HG02870 (cell line): ENCODE measurements around the gene PGLYRP4.

Experiments used
- ATAC-seq: cut with Tn5 transposase; IDR thresholded peaks from one replicate; pipeline ENCODE4 v1.9.1; 2021; ENCODE audit warnings: mild to moderate bottlenecking, moderate library complexity; ENCODE audit not compliant: unreplicated experiment

Gene PGLYRP4

GRCh38 chr1:153379591-153379990, 30.9 kb upstream of the PGLYRP4 start:
- ATAC-seq: no peak

GRCh38 chr1:153375511-153375910, 26.9 kb upstream of the PGLYRP4 start, which contains the start of gene S100A12:
S100A12 (minus strand) TSS chr1:153375621; CDS start chr1:153374592, 1,029 bp downstream.
- ATAC-seq: no peak

GRCh38 chr1:153374071-153374470, 25.4 kb upstream of the PGLYRP4 start:
- ATAC-seq: no peak

- no peak for ATAC-seq
Measured at GRCh38 chr1:153372571-153372970, 23.9 kb upstream of the PGLYRP4 start.

- ATAC-seq: no peak
Measured at GRCh38 chr1:153371231-153371630, 22.6 kb upstream of the PGLYRP4 start.

GRCh38 chr1:153370146-153370545, 21.5 kb upstream of the PGLYRP4 start:
- ATAC-seq: no peak

- no peak for ATAC-seq
Measured at GRCh38 chr1:153368495-153368894, 19.9 kb upstream of the PGLYRP4 start.

GRCh38 chr1:153367090-153367489, 18.4 kb upstream of the PGLYRP4 start:
- ATAC-seq: no peak

GRCh38 chr1:153366261-153366660, 17.6 kb upstream of the PGLYRP4 start:
- ATAC-seq: no peak

- ATAC-seq: no peak
Measured at GRCh38 chr1:153365696-153366095, 17.1 kb upstream of the PGLYRP4 start.

GRCh38 chr1:153364766-153365666, 16.4 kb upstream of the PGLYRP4 start:
- no peak for ATAC-seq

GRCh38 chr1:153364156-153364555, 15.5 kb upstream of the PGLYRP4 start:
- no peak for ATAC-seq

GRCh38 chr1:153363641-153364040, 15.0 kb upstream of the PGLYRP4 start:
- no peak for ATAC-seq

- no peak for ATAC-seq
Measured at GRCh38 chr1:153362187-153362775, 13.6 kb upstream of the PGLYRP4 start.

- no peak for ATAC-seq
Measured at GRCh38 chr1:153361480-153362109, 13.0 kb upstream of the PGLYRP4 start.

GRCh38 chr1:153360592-153361479, 12.2 kb upstream of the PGLYRP4 start:
- no peak for ATAC-seq

GRCh38 chr1:153360190-153360589, 11.5 kb upstream of the PGLYRP4 start:
- no peak for ATAC-seq

- no peak for ATAC-seq
Measured at GRCh38 chr1:153359241-153359640, 10.6 kb upstream of the PGLYRP4 start.

- no peak for ATAC-seq
Measured at GRCh38 chr1:153358691-153358975, 10.0 kb upstream of the PGLYRP4 start.

- ATAC-seq: no peak
Measured at GRCh38 chr1:153357853-153358690, 9.4 kb upstream of the PGLYRP4 start, which contains the start of gene S100A9. S100A9 (plus strand) TSS chr1:153357854; CDS start chr1:153358284, 430 bp downstream.
